Neural progenitor cell (in vitro differentiated cells): ENCODE measurements around the gene SHH. TPM values are rescaled to one million over a fixed set of nuclear protein-coding genes. Genes with fewer than 3 reads are reported as not detected.

Source experiments
- DNase-seq: peaks from one replicate; pipeline ENCODE4 v3.0.0-alpha.2; 2016; ENCODE audit warnings: low spot score
- H2AFZ ChIP-seq: fragments of 200-600 bp; sonication (generic); replicated peaks from 2 replicates; pipeline ENCODE4 v1.6.1; 2016; ENCODE audit warnings: antibody characterized with exemption
- H3F3A ChIP-seq: fragments of 200-600 bp; sonication (generic); 2 replicates; pipeline ENCODE4 v1.6.1; 2016; ENCODE audit warnings: antibody characterized with exemption, low read depth
- H3K27ac ChIP-seq: fragments of 200-600 bp; sonication (generic); 2 replicates; pipeline ENCODE4 v1.5.1; 2016; ENCODE audit warnings: mild to moderate bottlenecking
- H3K27me3 ChIP-seq: fragments of 200-600 bp; sonication (generic); 2 replicates; pipeline ENCODE4 v1.6.1; 2016; ENCODE audit warnings: mild to moderate bottlenecking, moderate library complexity
- H3K36me3 ChIP-seq: fragments of 200-600 bp; sonication (generic); 2 replicates; pipeline ENCODE4 v1.5.1; 2016
- H3K4me1 ChIP-seq: fragments of 200-600 bp; sonication (generic); 2 replicates; pipeline ENCODE4 v1.6.1; 2016; ENCODE audit warnings: mixed run types
- H3K4me2 ChIP-seq: fragments of 200-600 bp; sonication (generic); 2 replicates; pipeline ENCODE4 v1.6.1; 2016
- H3K4me3 ChIP-seq: fragments of 200-600 bp; sonication (generic); 2 replicates; pipeline ENCODE4 v1.5.1; 2016
- H3K79me2 ChIP-seq: fragments of 200-600 bp; sonication (generic); 2 replicates; pipeline ENCODE4 v1.6.1; 2016; ENCODE audit warnings: low read depth
- H3K9ac ChIP-seq: fragments of 200-600 bp; sonication (generic); 2 replicates; pipeline ENCODE4 v1.6.1; 2016
- H3K9me3 ChIP-seq: fragments of 200-600 bp; sonication (generic); 2 replicates; pipeline ENCODE4 v1.5.1; 2016; ENCODE audit warnings: low read depth
- H4K20me1 ChIP-seq: fragments of 200-600 bp; sonication (generic); 2 replicates; pipeline ENCODE4 v1.6.1; 2016; ENCODE audit warnings: low read depth
- H3K27ac Mint-ChIP-seq: 3 replicates; pipeline ENCODE4 v1.8.0; 2021; ENCODE audit warnings: mixed read lengths
- H3K27me3 Mint-ChIP-seq: 2 replicates; pipeline ENCODE4 v1.8.0; 2022; ENCODE audit warnings: low read depth, mild to moderate bottlenecking, inconsistent platforms, moderate library complexity, mixed read lengths; ENCODE audit not compliant: insufficient read depth
- H3K36me3 Mint-ChIP-seq: 3 replicates; pipeline ENCODE4 v1.8.0; 2021; ENCODE audit warnings: mixed read lengths
- H3K4me1 Mint-ChIP-seq: 3 replicates; pipeline ENCODE4 v1.8.0; 2021; ENCODE audit warnings: mixed read lengths
- H3K4me3 Mint-ChIP-seq: 3 replicates; pipeline ENCODE4 v1.8.0; 2021; ENCODE audit warnings: mild to moderate bottlenecking, moderate library complexity, mixed read lengths
- H3K9me3 Mint-ChIP-seq: 3 replicates; pipeline ENCODE4 v1.8.0; 2020; ENCODE audit warnings: mixed read lengths
- CTCF ChIP-seq: fragments of 200-600 bp; sonication (generic); IDR thresholded peaks from 2 replicates; pipeline ENCODE4 v1.5.1; 2017; ENCODE audit warnings: antibody characterized with exemption, mild to moderate bottlenecking
- EZH2 ChIP-seq: fragments of 200-600 bp; sonication (generic); IDR thresholded peaks from 2 replicates; pipeline ENCODE4 v1.6.1; 2017; ENCODE audit warnings: antibody characterized with exemption, mild to moderate bottlenecking, moderate library complexity
- EZH2phosphoT487 ChIP-seq: fragments of 200-600 bp; sonication (generic); IDR thresholded peaks from 2 replicates; pipeline ENCODE4 v1.6.1; 2017; ENCODE audit warnings: antibody characterized with exemption
- total RNA-seq: library from RNA; depleted of rRNA; stranded (reverse); fragments of >200 nt; gene quantifications from 2 replicates; pipeline ENCODE4 v1.2.3, GENCODE V29; 2015; ENCODE audit warnings: low replicate concordance

The SHH gene
- total RNA-seq, 1 donor from 2014 or later: not detected

GRCh38 chr7:155833651-155834050, 21.4 kb upstream of the SHH start:
- Mint-ChIP-seq H3K36me3 (no peaks in the 10 kb centered on the region), H3K4me3 (no peak overlapping the region), H3K9me3 (no peaks in the 10 kb centered on the region), H3K4me1 (peaks cover 3% of the 10 kb centered on the region), H3K27me3 (peaks cover 4% of the 10 kb centered on the region), H3K27ac (no peak overlapping the region)
- Histone ChIP-seq H3F3A (no peaks in the 10 kb centered on the region), H3K4me2 (no peak overlapping the region), H4K20me1 (no peaks in the 10 kb centered on the region), H3K9me3 (no peaks in the 10 kb centered on the region), H3K27ac (no peak overlapping the region), H3K36me3 (no peaks in the 10 kb centered on the region), H2AFZ (no peak overlapping the region), H3K9ac (no peak overlapping the region), H3K4me3 (no peak overlapping the region), H3K4me1 (peaks cover 7% of the 10 kb centered on the region), H3K79me2 (no peaks in the 10 kb centered on the region), H3K27me3 (no peaks in the 10 kb centered on the region)
- DNase-seq: no peak
- TF ChIP-seq CTCF (no peak), EZH2 (no peak), EZH2phosphoT487 (no peak)

GRCh38 chr7:155832581-155832981, 20.3 kb upstream of the SHH start:
- H4K20me1 ChIP-seq: no peaks in the 10 kb centered on the region
- no peak overlapping the region for H2AFZ ChIP-seq
- no peak overlapping the region for H3K9ac ChIP-seq
- H3K4me1 ChIP-seq: peaks cover 7% of the 10 kb centered on the region
- H3K27me3 ChIP-seq: no peaks in the 10 kb centered on the region
- H3K4me2 ChIP-seq: no peak overlapping the region
- peaks cover 5% of the 10 kb centered on the region for H3K27me3 Mint-ChIP-seq
- H3K79me2 ChIP-seq: no peaks in the 10 kb centered on the region
- no peak overlapping the region for H3K4me3 Mint-ChIP-seq
- H3K4me1 Mint-ChIP-seq: peaks cover 3% of the 10 kb centered on the region
- no peak for TF ChIP-seq EZH2
- no peak overlapping the region for H3K4me3 ChIP-seq
- H3K36me3 Mint-ChIP-seq: no peaks in the 10 kb centered on the region
- no peak for DNase-seq
- no peaks in the 10 kb centered on the region for H3F3A ChIP-seq
- no peaks in the 10 kb centered on the region for H3K36me3 ChIP-seq
- H3K27ac Mint-ChIP-seq: no peak overlapping the region
- no peaks in the 10 kb centered on the region for H3K9me3 Mint-ChIP-seq
- no peak overlapping the region for H3K27ac ChIP-seq
- no peaks in the 10 kb centered on the region for H3K9me3 ChIP-seq

- Histone ChIP-seq H3K9me3 (no peaks in the 10 kb centered on the region), H3F3A (no peaks in the 10 kb centered on the region), H4K20me1 (no peaks in the 10 kb centered on the region), H2AFZ (no peak overlapping the region), H3K4me2 (no peak overlapping the region), H3K9ac (no peak overlapping the region), H3K4me1 (peaks cover 7% of the 10 kb centered on the region), H3K79me2 (no peaks in the 10 kb centered on the region), H3K27me3 (no peaks in the 10 kb centered on the region), H3K36me3 (no peaks in the 10 kb centered on the region), H3K4me3 (no peak overlapping the region), H3K27ac (no peak overlapping the region)
- Mint-ChIP-seq H3K27me3 (peaks cover 5% of the 10 kb centered on the region), H3K4me3 (no peak overlapping the region), H3K9me3 (no peaks in the 10 kb centered on the region), H3K36me3 (no peaks in the 10 kb centered on the region), H3K27ac (no peak overlapping the region), H3K4me1 (peaks cover 3% of the 10 kb centered on the region)
- DNase-seq: no peak
- TF ChIP-seq EZH2 (no peak), CTCF (no peak), EZH2phosphoT487 (no peak)
Observed at GRCh38 chr7:155831807-155832524, 19.7 kb upstream of the SHH start.

GRCh38 chr7:155830961-155831806, 18.9 kb upstream of the SHH start:
- Mint-ChIP-seq H3K27me3 (peaks cover 5% of the 10 kb centered on the region), H3K36me3 (no peaks in the 10 kb centered on the region), H3K4me1 (peaks cover 2% of the 10 kb centered on the region), H3K27ac (peak overlapping the region; percentile 53), H3K4me3 (no peak overlapping the region), H3K9me3 (no peaks in the 10 kb centered on the region)
- Histone ChIP-seq H2AFZ (no peak overlapping the region), H3F3A (no peaks in the 10 kb centered on the region), H3K4me2 (no peak overlapping the region), H4K20me1 (no peaks in the 10 kb centered on the region), H3K4me3 (no peak overlapping the region), H3K27ac (no peak overlapping the region), H3K9me3 (no peaks in the 10 kb centered on the region), H3K4me1 (peaks cover 5% of the 10 kb centered on the region), H3K9ac (no peak overlapping the region), H3K79me2 (no peaks in the 10 kb centered on the region), H3K36me3 (no peaks in the 10 kb centered on the region), H3K27me3 (no peaks in the 10 kb centered on the region)
- TF ChIP-seq CTCF: no peak
- no peak for TF ChIP-seq EZH2
- no peak for TF ChIP-seq EZH2phosphoT487
- DNase-seq: no peak
